H1 (cell line): Measurements from ENCODE around the gene NUTM1. TPM values are rescaled to one million over a fixed set of nuclear protein-coding genes. Genes with fewer than 3 reads are reported as not detected.

Experiments
- CTCF ChIA-PET: fragments of 300-600 bp; sonication (Branson Sonifier 250); formaldehyde crosslinking; loops from one replicate; lab custom pipeline; 2021; ENCODE audit not compliant: partially characterized antibody; lab: Charles Lee
- POLR2A ChIA-PET: fragments of 300-600 bp; sonication (Branson Sonifier 250); formaldehyde crosslinking; loops from one replicate; lab custom pipeline; 2021; ENCODE audit warnings: inconsistent platforms; ENCODE audit not compliant: partially characterized antibody; lab: Charles Lee
- DNase-seq, 2 experiments: peaks; one replicate each; pipeline versions ENCODE4 v3.0.0 to v3.0.0-alpha.2; 2010 to 2022; ENCODE audit warnings: low spot score in 2 of 2, low read depth in 1 of 2, mixed read lengths in 1 of 2
- FAIRE-seq: peaks from 2 replicates; lab custom pipeline; 2011; peaks lifted over from hg19 to GRCh38; lab: Jason Lieb, UNC
- H2AFZ ChIP-seq: 2 replicates; pipeline ENCODE4 v1.8.1; 2012; ENCODE audit warnings: low read length, inconsistent platforms
- H2AK5ac ChIP-seq: 2 replicates; pipeline ENCODE4 v1.6.1; 2013; ENCODE audit warnings: low read depth, low read length
- H2BK120ac ChIP-seq: replicated peaks from 2 replicates; pipeline ENCODE3; 2013; ENCODE audit warnings: low read depth, low read length, inconsistent platforms
- H2BK12ac ChIP-seq: 2 replicates; pipeline ENCODE4 v1.6.1; 2013; ENCODE audit warnings: low read depth, low read length
- H2BK15ac ChIP-seq: 2 replicates; pipeline ENCODE4 v1.6.1; 2013; ENCODE audit warnings: low read length
- H2BK20ac ChIP-seq: 2 replicates; pipeline ENCODE4 v1.6.1; 2013; ENCODE audit warnings: low read length
- H2BK5ac ChIP-seq: 2 replicates; pipeline ENCODE4 v1.6.1; 2013; ENCODE audit warnings: low read depth, low read length
- H3K14ac ChIP-seq: 2 replicates; pipeline ENCODE4 v1.6.1; 2013; ENCODE audit warnings: inconsistent platforms; ENCODE audit not compliant: insufficient read length
- H3K18ac ChIP-seq: 2 replicates; pipeline ENCODE4 v1.6.1; 2013; ENCODE audit warnings: low read length; ENCODE audit errors: extremely low read depth
- H3K23ac ChIP-seq: 2 replicates; pipeline ENCODE4 v1.6.1; 2013; ENCODE audit warnings: inconsistent platforms; ENCODE audit not compliant: insufficient read length
- H3K23me2 ChIP-seq: 2 replicates; pipeline ENCODE4 v1.6.1; 2013; ENCODE audit warnings: low read depth, low read length
- H3K27ac ChIP-seq: 2 replicates; pipeline ENCODE4 v1.6.1; 2011; ENCODE audit warnings: low read depth, low read length, inconsistent platforms
- H3K27me3 ChIP-seq, 4 experiments: replicated peaks in 1 of 4; 1 replicate in 1 of 4; 2 replicates in 3 of 4; pipeline versions ENCODE4 v1.6.1 to v1.8.1; 2011 to 2013; ENCODE audit warnings: low read length in 3 of 4, mild to moderate bottlenecking in 3 of 4, inconsistent platforms in 2 of 4, mixed read lengths in 2 of 4, moderate library complexity in 1 of 4; ENCODE audit not compliant: control insufficient read depth in 3 of 4, insufficient read depth in 3 of 4; ENCODE audit errors: extremely low read depth in 1 of 4
- H3K36me3 ChIP-seq, 4 experiments: 2 replicates each; pipeline versions ENCODE4 v1.6.1 to v1.8.1; 2011 to 2013; ENCODE audit warnings: mild to moderate bottlenecking in 4 of 4, low read length in 3 of 4, moderate library complexity in 2 of 4, control low read depth in 1 of 4, inconsistent platforms in 1 of 4; ENCODE audit not compliant: insufficient read depth in 4 of 4, control insufficient read depth in 2 of 4
- H3K4ac ChIP-seq: replicated peaks from 2 replicates; pipeline ENCODE3; 2013; ENCODE audit warnings: low read length, low read depth, mixed read lengths, inconsistent platforms; ENCODE audit not compliant: insufficient read length
- H3K4me1 ChIP-seq, 4 experiments: replicated peaks in 1 of 4; 1 replicate in 1 of 4; 2 replicates in 3 of 4; pipeline versions ENCODE4 v1.6.1 to v1.8.1; 2011 to 2013; ENCODE audit warnings: low read length in 3 of 4, inconsistent platforms in 2 of 4, mixed read lengths in 1 of 4; ENCODE audit not compliant: insufficient read depth in 4 of 4, control insufficient read depth in 3 of 4
- H3K4me2 ChIP-seq, 2 experiments: 2 replicates each; pipeline versions ENCODE4 v1.6.1 to v1.8.1; 2011 to 2013; ENCODE audit warnings: low read depth in 2 of 2, low read length in 2 of 2, control low read depth in 1 of 2, inconsistent platforms in 1 of 2, mild to moderate bottlenecking in 1 of 2; ENCODE audit not compliant: insufficient read depth in 1 of 2
- H3K4me3 ChIP-seq, 4 experiments: fragments of 200-600, 300-600 bp in 1 of 4; sonication (generic), shearing (Covaris generic), sonication (Bioruptor Twin) in 1 of 4; 2 replicates each; pipeline versions ENCODE4 v1.5.1 to v1.8.1; 2011 to 2016; ENCODE audit warnings: low read length in 4 of 4, low read depth in 3 of 4, control low read depth in 2 of 4, inconsistent platforms in 2 of 4, mild to moderate bottlenecking in 2 of 4, mixed read lengths in 1 of 4, moderate library complexity in 1 of 4; ENCODE audit not compliant: insufficient read depth in 2 of 4; ENCODE audit errors: extremely low read depth in 1 of 4
- H3K56ac ChIP-seq: replicated peaks from 2 replicates; pipeline ENCODE3; 2013; ENCODE audit warnings: low read depth, mild to moderate bottlenecking, mixed read lengths, low read length, inconsistent platforms; ENCODE audit not compliant: insufficient read length
- H3K79me1 ChIP-seq: 2 replicates; pipeline ENCODE4 v1.6.1; 2013; ENCODE audit warnings: low read depth, low read length, control low read depth
- H3K79me2 ChIP-seq, 2 experiments: 2 replicates each; pipeline versions ENCODE4 v1.6.1 to v1.8.1; 2012 to 2013; ENCODE audit warnings: low read length in 2 of 2, mild to moderate bottlenecking in 2 of 2, inconsistent platforms in 1 of 2; ENCODE audit not compliant: insufficient read depth in 2 of 2, control insufficient read depth in 1 of 2
- H3K9ac ChIP-seq, 4 experiments: replicated peaks in 1 of 4; 1 replicate in 1 of 4; 2 replicates in 3 of 4; pipeline versions ENCODE4 v1.6.1 to v1.8.1; 2011 to 2013; ENCODE audit warnings: low read depth in 3 of 4, low read length in 3 of 4, control low read depth in 2 of 4, mild to moderate bottlenecking in 2 of 4, moderate library complexity in 2 of 4, inconsistent platforms in 1 of 4; ENCODE audit errors: extremely low read depth in 1 of 4
- H3K9me3 ChIP-seq, 2 experiments: 2 replicates each; pipeline versions ENCODE4 v1.6.1 to v1.8.1; 2012 to 2013; ENCODE audit warnings: mild to moderate bottlenecking in 2 of 2, moderate library complexity in 2 of 2, control low read depth in 1 of 2, inconsistent platforms in 1 of 2, low read depth in 1 of 2, low read length in 1 of 2, mixed read lengths in 1 of 2; ENCODE audit not compliant: insufficient read depth in 2 of 2
- H4K20me1 ChIP-seq, 2 experiments: replicated peaks in 1 of 2; 2 replicates each; pipeline versions ENCODE3 to v1.8.1; 2011 to 2013; ENCODE audit warnings: inconsistent platforms in 2 of 2, low read length in 2 of 2, mild to moderate bottlenecking in 1 of 2; ENCODE audit not compliant: insufficient read depth in 2 of 2, control insufficient read depth in 1 of 2
- H4K5ac ChIP-seq: 2 replicates; pipeline ENCODE4 v1.6.1; 2013; ENCODE audit warnings: low read length, low read depth, mixed read lengths, inconsistent platforms; ENCODE audit not compliant: insufficient read length
- H4K8ac ChIP-seq: 2 replicates; pipeline ENCODE4 v1.8.0; 2013; ENCODE audit warnings: mild to moderate bottlenecking, moderate library complexity, low read length, inconsistent platforms; ENCODE audit not compliant: insufficient read depth; ENCODE audit errors: extremely low read depth
- H4K91ac ChIP-seq: replicated peaks from 2 replicates; pipeline ENCODE3; 2013; ENCODE audit warnings: low read length, mixed read lengths, inconsistent platforms; ENCODE audit not compliant: insufficient read length
- NANOG ChIP-seq: IDR thresholded peaks from 2 replicates; pipeline ENCODE4 v1.6.1; 2011; ENCODE audit warnings: low read length, low read depth, mild to moderate bottlenecking, inconsistent platforms; ENCODE audit not compliant: insufficient read depth, poor library complexity, severe bottlenecking
- RXRA ChIP-seq: IDR thresholded peaks from 2 replicates; pipeline ENCODE4 v1.6.1; 2011; ENCODE audit warnings: low read depth, mild to moderate bottlenecking, low read length, moderate library complexity; ENCODE audit not compliant: insufficient read depth
- SIRT6 ChIP-seq: IDR thresholded peaks from one replicate; pipeline ENCODE4 v1.7.1; 2012; ENCODE audit warnings: low read length, inconsistent platforms
- SIX5 ChIP-seq: IDR thresholded peaks from 2 replicates; pipeline ENCODE4 v1.6.1; 2011; ENCODE audit warnings: mild to moderate bottlenecking, low read depth, low read length
- SP1 ChIP-seq: IDR thresholded peaks from 2 replicates; pipeline ENCODE4 v1.6.1; 2011; ENCODE audit warnings: low read depth, low read length
- WGBS, 2 experiments: shearing (Covaris generic) in 1 of 2; methylation state at CpG; one replicate each; pipeline versions ENCODE4 v1.1.6 to v1.1.7; 2013 to 2015; ENCODE audit warnings: low lambda C conversion rate in 2 of 2, mixed read lengths in 2 of 2, inconsistent platforms in 1 of 2, low coverage in 1 of 2, missing lambda C conversion rate in 1 of 2; ENCODE audit not compliant: insufficient replicate concordance in 2 of 2, insufficient coverage in 1 of 2, insufficient read length in 1 of 2; ENCODE audit errors: extremely low coverage in 1 of 2, missing lambda C conversion rate in 1 of 2; 5-methylcytosine and 5-hydroxymethylcytosine counted together
- polyA plus RNA-seq, 7 experiments: library from polyadenylated mRNA; depleted of rRNA in 3 of 7; stranded (reverse) in 5 of 7; unstranded in 2 of 7; fragments of >200 nt in 5 of 7; fragments of 200-250 nt in 2 of 7; gene quantifications; 1 replicate in 5 of 7; 2 replicates in 1 of 7; 4 replicates in 1 of 7; pipeline versions ENCODE4 v1.2.1 to v1.2.3, GENCODE V29; 2011 to 2013; ENCODE audit warnings: missing spikeins in 2 of 7, mixed read lengths in 2 of 7
- total RNA-seq: library from RNA; stranded (reverse); fragmentation: NEBNext Ultra II Directional; extraction: Animal tissue kit (Norgen Biotek cat#: 25700); gene quantifications from 2 replicates; pipeline ENCODE4 v1.2.1, GENCODE V29; 2021

NUTM1 gene
- total and polyA plus RNA-seq, 2 of the 8 experiments (the other 6 are each of a cell fraction or from before 2014, with no cell fraction given) = 0.39 to 0.60 TPM

GRCh38 chr15:34324933-34325332 is 18.2 kb upstream of the NUTM1 start:
- no peak for FAIRE-seq
- no peaks in the 10 kb centered on the region for H3K79me2 ChIP-seq
- H3K36me3 ChIP-seq = 0 out of 8 replicates have a peak, but pooled peaks cover 0 to 5% (median 0%) of the 10 kb centered on the region in 4 experiments
- no peak overlapping the region for H2BK120ac ChIP-seq
- no peak overlapping the region for H2BK12ac ChIP-seq
- H3K9ac ChIP-seq = no peak overlapping the region
- ChIA-PET CTCF (interaction anchor here (0.7 to 0.9 kb wide), 2 partner anchors 12 to 37 kb away, joined by 3 read pairs; no protein-coding TSS in a partner anchor), POLR2A (no interaction called here)
- H2BK20ac ChIP-seq = no peak overlapping the region
- H3K4me1 ChIP-seq = no peaks in the 10 kb centered on the region
- H2AFZ ChIP-seq = no peak overlapping the region
- no peak overlapping the region for H2BK5ac ChIP-seq
- H3K14ac ChIP-seq = no peak overlapping the region
- H3K79me1 ChIP-seq = no peaks in the 10 kb centered on the region
- H2AK5ac ChIP-seq = no peak overlapping the region
- H3K18ac ChIP-seq = no peak overlapping the region
- H3K4me2 ChIP-seq = no peak overlapping the region
- no peak overlapping the region for H4K8ac ChIP-seq
- no peak overlapping the region for H3K56ac ChIP-seq
- no peak overlapping the region for H3K27ac ChIP-seq
- H3K4ac ChIP-seq = no peak overlapping the region
- no peak overlapping the region for H3K4me3 ChIP-seq
- H3K23ac ChIP-seq = no peak overlapping the region
- no peak for TF ChIP-seq NANOG
- TF ChIP-seq SP1 = no peak
- no peak for TF ChIP-seq RXRA
- no peak for TF ChIP-seq SIX5
- no peak for TF ChIP-seq SIRT6
- no peak overlapping the region for H4K91ac ChIP-seq
- no peaks in the 10 kb centered on the region for H3K27me3 ChIP-seq
- H3K23me2 ChIP-seq = no peaks in the 10 kb centered on the region
- DNase-seq = no peak
- H4K5ac ChIP-seq = no peak overlapping the region
- 87% methylated on average over 1 of the region's 1 CpG; no CpG with 5 or more reads in 1 of the 2 experiments for WGBS, 2 experiments
- H2BK15ac ChIP-seq = no peak overlapping the region
- no peaks in the 10 kb centered on the region for H4K20me1 ChIP-seq
- peaks cover 7% of the 10 kb centered on the region in 2 experiments; a peak in 1 of 4 replicates for H3K9me3 ChIP-seq
